ENCODE results near the gene FOXE3.

The FOXE3 gene

GRCh38 chr1:47459253-47459788, 43.2 kb downstream of the FOXE3 start:
- CTCF ChIA-PET, result interaction anchor here (1.1 kb wide), 1 partner anchor 27 kb away, joined by 3 read pairs; no protein-coding TSS in a partner anchor
- no peak for DNase-seq (ENCODE audit: extremely low spot score)
- POLR2A ChIA-PET, result no interaction called here
- TF ChIP-seq CTCF (IDR thresholded peaks at IDR 0.05; ENCODE audit: control extremely low read depth, extremely low read depth, low read depth, missing control alignments), result no peak

- ChIA-PET POLR2A (no interaction called here), CTCF (interaction anchor here (0.6 to 1.1 kb wide), 3 partner anchors 10 to 24 kb away, joined by 3 read pairs; no protein-coding TSS in a partner anchor)
- DNase-seq (ENCODE audit: extremely low spot score), result no peak
- TF ChIP-seq CTCF (IDR thresholded peaks at IDR 0.05; ENCODE audit: control extremely low read depth, extremely low read depth, low read depth, missing control alignments), result no peak
These were observed 44.0 kb downstream of the FOXE3 start for GRCh38 chr1:47460040-47460439.

- DNase-seq (ENCODE audit: extremely low spot score), result no peak
These were observed 44.4 kb downstream of the FOXE3 start for GRCh38 chr1:47460456-47460855.

DNA sequence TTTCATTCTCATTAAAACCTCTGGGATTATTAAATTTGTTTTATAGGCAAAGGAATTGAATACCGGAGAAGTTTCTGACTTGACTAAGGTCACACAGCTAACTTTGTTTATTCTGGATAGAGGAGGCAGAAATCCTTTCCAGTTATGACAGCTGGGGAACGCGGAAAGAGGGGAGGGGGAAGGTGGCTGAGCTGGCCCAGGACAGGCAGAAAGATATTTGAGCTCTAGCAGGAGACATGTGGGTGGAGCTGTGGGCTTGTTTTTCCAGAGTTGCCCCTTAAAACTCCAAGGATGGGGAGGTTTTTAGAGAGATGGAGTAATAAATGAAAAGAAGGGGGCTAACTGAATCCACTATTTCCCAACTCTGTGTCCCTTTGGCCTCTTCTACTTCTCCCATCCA, 49.5 kb downstream of the FOXE3 start:
- TF ChIP-seq CTCF (IDR thresholded peaks at IDR 0.05; ENCODE audit: control extremely low read depth, extremely low read depth, low read depth, missing control alignments), result no peak
- CTCF ChIA-PET, result interaction anchor here (1.0 to 3.2 kb wide), 5 partner anchors 11 to 261 kb away, joined by 3 to 11 read pairs (median 5); no protein-coding TSS in a partner anchor

More at GRCh38 chr1:47460456-47460855, 44.4 kb downstream of the FOXE3 start:
- ChIA-PET POLR2A (no interaction called here), CTCF (interaction anchor here (0.6 to 2.3 kb wide), 7 partner anchors 10 to 198 kb away, joined by 3 to 7 read pairs (median 3); partner anchors contain the start of gene FOXD2)
- no peak for TF ChIP-seq CTCF (IDR thresholded peaks at IDR 0.05; ENCODE audit: control extremely low read depth, extremely low read depth, low read depth, missing control alignments)

More for the DNA sequence above, 49.5 kb downstream of the FOXE3 start:
- POLR2A ChIA-PET, result no interaction called here
- DNase-seq (ENCODE audit: extremely low spot score), result no peak

Measured in GM10248 (cell line).